ENCODE measurements around the gene CD19. TPM values are rescaled to one million over a fixed set of nuclear protein-coding genes. Genes with fewer than 3 reads are reported as not detected.

The CD19 gene
- total and polyA plus RNA-seq, 9 donors: 0.40 to 2.5 (median 1.1) TPM; not detected in 1

DNA sequence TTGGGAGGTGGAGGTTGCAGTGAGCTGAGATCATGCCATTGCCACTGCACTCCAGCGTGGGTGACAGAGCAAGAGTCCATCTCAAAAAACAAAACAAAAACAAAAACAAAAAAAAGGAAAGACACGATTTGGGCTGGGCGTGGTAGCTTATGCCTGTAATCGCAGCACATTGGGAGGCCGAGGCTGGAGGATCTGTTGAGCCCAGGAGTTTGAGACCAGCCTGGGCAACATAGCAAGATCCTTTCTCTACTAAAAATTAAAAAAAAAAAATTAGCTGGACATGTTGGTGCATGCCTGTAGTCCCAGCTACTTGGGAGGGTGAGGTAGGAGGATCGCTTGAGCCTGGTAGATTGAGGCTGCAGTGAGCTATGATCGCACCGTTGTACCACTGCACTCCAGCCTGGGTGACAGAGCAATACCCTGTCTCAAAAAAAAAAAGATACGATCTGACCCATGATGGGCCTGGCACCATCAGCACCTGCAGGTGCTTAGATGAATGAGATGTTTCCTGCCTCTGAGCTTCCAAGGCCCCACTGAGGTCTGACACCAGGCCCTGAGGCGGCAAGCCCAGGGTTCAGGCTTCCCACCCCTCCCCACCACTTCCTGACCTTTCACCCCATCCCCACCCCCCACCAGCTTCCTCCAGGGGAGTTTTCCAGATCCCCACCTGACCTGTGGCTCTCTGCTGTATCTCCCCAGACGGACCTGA lies 31.7 kb upstream of the CD19 start:
- TF ChIP-seq EP300 (IDR thresholded peaks at IDR 0.05) (no peak), POLR2A (IDR thresholded peaks at IDR 0.05) (no peak)
- TF ChIP-seq, protein P1, sequence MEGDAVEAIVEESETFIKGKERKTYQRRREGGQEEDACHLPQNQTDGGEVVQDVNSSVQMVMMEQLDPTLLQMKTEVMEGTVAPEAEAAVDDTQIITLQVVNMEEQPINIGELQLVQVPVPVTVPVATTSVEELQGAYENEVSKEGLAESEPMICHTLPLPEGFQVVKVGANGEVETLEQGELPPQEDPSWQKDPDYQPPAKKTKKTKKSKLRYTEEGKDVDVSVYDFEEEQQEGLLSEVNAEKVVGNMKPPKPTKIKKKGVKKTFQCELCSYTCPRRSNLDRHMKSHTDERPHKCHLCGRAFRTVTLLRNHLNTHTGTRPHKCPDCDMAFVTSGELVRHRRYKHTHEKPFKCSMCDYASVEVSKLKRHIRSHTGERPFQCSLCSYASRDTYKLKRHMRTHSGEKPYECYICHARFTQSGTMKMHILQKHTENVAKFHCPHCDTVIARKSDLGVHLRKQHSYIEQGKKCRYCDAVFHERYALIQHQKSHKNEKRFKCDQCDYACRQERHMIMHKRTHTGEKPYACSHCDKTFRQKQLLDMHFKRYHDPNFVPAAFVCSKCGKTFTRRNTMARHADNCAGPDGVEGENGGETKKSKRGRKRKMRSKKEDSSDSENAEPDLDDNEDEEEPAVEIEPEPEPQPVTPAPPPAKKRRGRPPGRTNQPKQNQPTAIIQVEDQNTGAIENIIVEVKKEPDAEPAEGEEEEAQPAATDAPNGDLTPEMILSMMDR (IDR thresholded peaks at IDR 0.05): no peak
- H3K36me3 ChIP-seq: no peaks in the 10 kb centered on the region
- no peak overlapping the region for H3K4me3 ChIP-seq
- H3K9me3 ChIP-seq: no peaks in the 10 kb centered on the region
- H3K27ac ChIP-seq: no peak overlapping the region
- H3K27me3 ChIP-seq: no peaks in the 10 kb centered on the region
- intact Hi-C loops (cut with DNase I): no loop called here
- DNase-seq: no peak
- no peaks in the 10 kb centered on the region for H3K4me1 ChIP-seq (ENCODE audit: insufficient read depth)
- 89 to 91% (median 89%) methylated on average over 11 of the region's 11 CpGs for WGBS, 3 donors

DNA sequence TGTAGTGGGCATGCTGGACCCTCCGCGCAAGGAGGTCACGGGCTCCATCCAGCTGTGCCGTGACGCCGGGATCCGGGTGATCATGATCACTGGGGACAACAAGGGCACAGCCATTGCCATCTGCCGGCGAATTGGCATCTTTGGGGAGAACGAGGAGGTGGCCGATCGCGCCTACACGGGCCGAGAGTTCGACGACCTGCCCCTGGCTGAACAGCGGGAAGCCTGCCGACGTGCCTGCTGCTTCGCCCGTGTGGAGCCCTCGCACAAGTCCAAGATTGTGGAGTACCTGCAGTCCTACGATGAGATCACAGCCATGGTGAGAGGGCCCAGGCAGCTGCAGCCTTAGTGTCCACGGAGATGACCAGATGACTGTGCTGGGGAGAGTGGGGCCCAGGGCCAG lies 31.2 kb upstream of the CD19 start:
- Histone ChIP-seq H3K4me1 (ENCODE audit: insufficient read depth) (no peaks in the 10 kb centered on the region), H3K36me3 (no peaks in the 10 kb centered on the region), H3K27ac (no peak overlapping the region), H3K9me3 (no peaks in the 10 kb centered on the region), H3K27me3 (no peaks in the 10 kb centered on the region), H3K4me3 (no peak overlapping the region)
- WGBS, 3 donors: 87 to 92% (median 88%) methylated on average over 22 to 25 of the region's 25 CpGs
- no peak for TF ChIP-seq POLR2A (IDR thresholded peaks at IDR 0.05)
- TF ChIP-seq EP300 (IDR thresholded peaks at IDR 0.05): no peak
- TF ChIP-seq, protein P1 (IDR thresholded peaks at IDR 0.05): no peak
- DNase-seq: no peak
- intact Hi-C loops (cut with DNase I): no loop called here

DNA sequence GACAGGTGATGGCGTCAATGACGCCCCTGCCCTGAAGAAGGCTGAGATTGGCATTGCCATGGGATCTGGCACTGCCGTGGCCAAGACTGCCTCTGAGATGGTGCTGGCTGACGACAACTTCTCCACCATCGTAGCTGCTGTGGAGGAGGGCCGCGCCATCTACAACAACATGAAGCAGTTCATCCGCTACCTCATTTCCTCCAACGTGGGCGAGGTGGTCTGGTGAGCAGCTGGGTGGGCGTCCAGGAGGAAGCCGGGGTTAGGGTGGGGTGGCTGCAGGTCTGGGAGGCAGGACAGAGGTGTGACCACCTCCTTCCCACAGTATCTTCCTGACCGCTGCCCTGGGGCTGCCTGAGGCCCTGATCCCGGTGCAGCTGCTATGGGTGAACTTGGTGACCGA lies 29.9 kb upstream of the CD19 start:
- Histone ChIP-seq H3K9me3 (no peaks in the 10 kb centered on the region), H3K27me3 (no peaks in the 10 kb centered on the region), H3K4me1 (ENCODE audit: insufficient read depth) (no peaks in the 10 kb centered on the region), H3K4me3 (no peak overlapping the region), H3K36me3 (no peaks in the 10 kb centered on the region), H3K27ac (no peak overlapping the region)
- 82 to 85% (median 82%) methylated on average over 15 of the region's 15 CpGs for WGBS, 3 donors
- intact Hi-C loops (cut with DNase I): no loop called here
- DNase-seq: no peak
- TF ChIP-seq EP300 (IDR thresholded peaks at IDR 0.05): no peak
- no peak for TF ChIP-seq POLR2A (IDR thresholded peaks at IDR 0.05)
- TF ChIP-seq, protein P1 (IDR thresholded peaks at IDR 0.05): no peak

DNA sequence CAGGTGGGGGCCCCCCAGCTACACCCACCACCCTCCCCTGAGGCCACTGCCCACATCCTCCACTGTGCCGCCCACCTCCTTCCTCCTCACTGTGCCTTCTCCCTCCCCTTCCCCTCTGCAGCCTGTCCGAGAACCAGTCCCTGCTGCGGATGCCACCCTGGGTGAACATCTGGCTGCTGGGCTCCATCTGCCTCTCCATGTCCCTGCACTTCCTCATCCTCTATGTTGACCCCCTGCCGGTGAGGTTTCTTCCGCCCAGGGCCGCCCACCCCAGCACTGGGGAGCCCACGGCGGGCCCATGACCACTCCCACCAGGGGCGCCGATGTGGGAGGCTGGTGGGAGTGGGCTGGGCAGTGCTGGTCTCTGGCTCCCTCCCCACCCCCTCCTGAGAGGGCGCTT lies 28.9 kb upstream of the CD19 start:
- 56 to 73% (median 62%) methylated on average over 11 of the region's 11 CpGs for WGBS, 3 donors
- intact Hi-C loops (cut with DNase I): no loop called here

More for the DNA sequence above, 28.9 kb upstream of the CD19 start:
- H3K4me3 ChIP-seq: no peak overlapping the region
- H3K36me3 ChIP-seq: no peaks in the 10 kb centered on the region
- H3K4me1 ChIP-seq (ENCODE audit: insufficient read depth): no peaks in the 10 kb centered on the region
- DNase-seq: no peak
- no peak overlapping the region for H3K27ac ChIP-seq
- no peaks in the 10 kb centered on the region for H3K9me3 ChIP-seq
- no peaks in the 10 kb centered on the region for H3K27me3 ChIP-seq
- TF ChIP-seq POLR2A (IDR thresholded peaks at IDR 0.05): no peak
- TF ChIP-seq EP300 (IDR thresholded peaks at IDR 0.05): no peak
- TF ChIP-seq, protein P1 (IDR thresholded peaks at IDR 0.05): no peak
